Left colon (tissue), 2 donors: ENCODE results near the gene SYNPR. TPM values are rescaled to one million over a fixed set of nuclear protein-coding genes. Genes with fewer than 3 reads are reported as not detected.
A peak's percentile ranks its signal among the peaks of the same experiment; 100 is the strongest.

ENCODE experiments used
- ATAC-seq: fragments of 200-7000 bp; cut with Tn5 transposase; one replicate; pipeline ENCODE4 v1.9.1; 2020; ENCODE audit warnings: mild to moderate bottlenecking, moderate library complexity
- DNase-seq, 2 donors: peaks; one replicate each; pipeline ENCODE4 v3.0.0-alpha.2; 2020
- intact Hi-C, 2 donors: fragments of 100-400 bp; cut with DNase I in 1 of 2; cut with micrococcal nuclease in 1 of 2; formaldehyde crosslinking; loops; one replicate each; pipeline versions ENCODE4 v1.11.2 to v1.14.0; 2022; cut with DNase I, micrococcal nuclease
- total RNA-seq, 2 donors: library from RNA; stranded (reverse); fragmentation: NEBNext Ultra II Directional; extraction: Animal tissue kit (Norgen Biotek cat#: 25700); gene quantifications; one replicate each; pipeline ENCODE4 v1.2.1, GENCODE V29; 2021
- donor health status: DM: no; HTN: no; CAD: no.
- donor health status: DM: yes; HTN: yes; CAD: no.

SYNPR gene
- total RNA-seq, 2 donors from 2014 or later, result 0.15 TPM; not detected in 1

- intact Hi-C loops, result no loop called here
- no peak for ATAC-seq
- no peak for DNase-seq
These were observed 219.5 kb downstream of the SYNPR start for GRCh38 chr3:63497641-63498040.

- DNase-seq, result peak in 1 of 2 donors; percentile 62
- peak; percentile 97 for ATAC-seq
- intact Hi-C loops, result no loop called here
These were observed 222.1 kb downstream of the SYNPR start for GRCh38 chr3:63500196-63500595.

GRCh38 chr3:63508305-63508704, 230.2 kb downstream of the SYNPR start:
- peak; percentile 93 for ATAC-seq
- intact Hi-C loops, result no loop called here
- peak in 1 of 2 donors; percentile 38 for DNase-seq

DNA sequence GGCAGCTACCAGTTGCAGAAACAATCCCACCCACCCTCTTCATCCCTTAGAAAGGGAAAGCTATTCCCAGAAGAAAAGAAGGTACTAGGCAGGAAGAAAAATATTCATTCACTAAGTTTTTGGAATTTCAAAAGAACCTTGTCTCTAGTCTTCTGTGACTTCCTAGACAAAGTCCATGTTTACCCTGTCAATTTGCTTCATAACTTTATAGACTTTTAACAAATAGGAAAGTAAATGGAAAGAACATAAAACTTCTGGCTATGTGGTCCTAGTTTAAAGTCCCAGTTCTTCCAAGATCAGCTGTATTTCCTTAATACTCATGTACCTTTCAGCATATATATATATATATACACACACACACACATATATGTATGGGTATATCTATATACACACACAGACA, 230.7 kb downstream of the SYNPR start:
- intact Hi-C loops, result no loop called here
- DNase-seq (no peak), ATAC-seq (peak; percentile 85)

GRCh38 chr3:63513791-63514190, 235.7 kb downstream of the SYNPR start:
- ATAC-seq (no peak), DNase-seq (no peak)
- intact Hi-C loops, result no loop called here

DNA sequence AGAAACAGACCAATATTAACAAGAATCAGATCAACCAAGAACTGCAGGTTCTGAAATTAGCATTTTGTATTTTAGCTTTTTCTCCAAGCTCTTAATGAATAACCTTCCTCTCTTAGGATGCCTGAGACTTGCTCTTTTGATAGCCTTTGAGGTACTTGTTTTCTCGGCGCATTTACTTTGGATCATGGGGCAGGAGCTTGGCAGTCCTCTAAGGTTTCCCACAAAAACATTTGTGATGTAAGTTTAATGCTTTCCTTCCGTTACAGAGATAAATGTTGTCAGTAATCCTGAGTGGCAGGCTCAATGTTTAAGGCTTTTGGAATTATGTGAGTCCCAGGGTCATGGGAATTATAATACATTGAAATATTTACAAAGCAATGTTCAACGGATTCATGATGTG, 236.6 kb downstream of the SYNPR start:
- no peak for DNase-seq
- ATAC-seq, result no peak
- intact Hi-C loops, result no loop called here

DNA sequence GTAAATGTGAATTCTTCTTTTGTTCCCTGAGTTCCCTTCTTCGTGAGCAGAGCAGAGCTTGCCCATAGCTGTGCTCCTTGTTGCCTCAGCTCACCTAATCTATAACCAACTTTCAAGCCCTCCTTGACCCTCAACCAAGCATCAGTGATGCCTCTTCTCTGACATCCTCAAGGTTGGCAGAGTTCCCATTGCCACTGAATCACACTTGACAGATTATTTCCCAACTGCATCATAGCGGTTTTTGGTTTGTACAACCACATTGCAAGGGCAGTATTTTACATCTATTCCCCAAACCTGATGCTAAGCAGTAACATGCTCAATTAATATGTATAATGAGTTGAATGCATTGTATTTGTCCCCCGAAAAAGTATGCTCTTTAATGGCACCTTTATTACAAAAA, 241.3 kb downstream of the SYNPR start:
- ATAC-seq (no peak), DNase-seq (no peak)
- intact Hi-C loops, result no loop called here

GRCh38 chr3:63521657-63522056, 243.5 kb downstream of the SYNPR start:
- ATAC-seq, result no peak
- DNase-seq, result no peak
- intact Hi-C loops, result no loop called here

DNA sequence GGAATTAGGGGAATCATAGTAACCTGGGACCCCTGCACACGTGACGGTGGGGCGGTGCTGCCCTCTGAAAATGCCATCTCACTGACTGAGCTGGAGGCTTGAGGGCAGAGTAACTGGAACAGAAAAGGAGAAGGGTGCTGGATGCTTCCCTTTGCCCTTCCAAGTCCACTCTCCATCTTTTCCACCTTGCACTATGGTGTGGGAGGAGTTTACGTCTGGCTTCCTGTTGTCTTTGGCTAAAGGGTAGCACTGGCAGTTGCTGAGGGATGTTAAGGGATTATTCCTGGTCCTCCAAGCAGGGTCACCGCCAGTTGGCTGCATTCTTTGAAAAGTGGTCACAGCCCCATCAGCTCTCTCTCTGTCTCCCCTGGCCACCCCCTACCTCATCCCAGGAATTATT, 245.0 kb downstream of the SYNPR start:
- intact Hi-C loops, result no loop called here
- ATAC-seq (peak; percentile 31), DNase-seq (no peak)

DNA sequence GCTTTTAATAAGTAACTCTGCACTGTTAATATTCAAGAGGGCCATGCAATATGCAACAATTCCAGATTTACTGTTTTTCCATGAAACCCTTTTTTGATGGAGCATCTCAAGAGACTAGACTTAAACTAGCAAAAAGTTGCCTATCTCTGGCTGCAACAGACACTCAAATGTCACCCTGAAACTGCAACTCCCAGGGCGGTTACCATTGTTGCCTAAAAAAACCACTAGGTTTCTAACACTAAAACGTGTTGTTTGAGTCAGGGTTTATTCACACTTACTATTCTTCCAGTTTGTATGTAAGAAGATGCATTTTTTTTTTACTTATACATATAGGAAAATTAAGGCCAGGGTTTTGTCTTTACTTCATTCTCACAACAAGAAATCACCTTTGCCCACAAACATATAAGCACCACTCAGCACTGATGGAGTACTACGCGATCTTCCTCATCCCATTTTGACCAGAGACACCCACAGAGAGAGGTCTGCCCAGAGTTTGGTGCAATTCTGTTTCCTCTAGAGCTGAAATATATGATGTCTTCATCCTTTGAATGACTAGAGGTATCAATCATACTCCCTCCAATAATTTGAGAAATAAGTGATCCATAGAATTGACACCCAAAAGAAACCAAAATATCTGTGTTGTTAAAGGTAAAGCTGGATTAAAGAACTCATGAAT, 250.4 kb downstream of the SYNPR start:
- intact Hi-C loops, result no loop called here
- DNase-seq (no peak), ATAC-seq (no peak)

GRCh38 chr3:63532521-63532920, 254.4 kb downstream of the SYNPR start:
- intact Hi-C loops, result no loop called here
- ATAC-seq (no peak), DNase-seq (no peak)

GRCh38 chr3:63538919-63539318, 260.8 kb downstream of the SYNPR start:
- DNase-seq (no peak), ATAC-seq (no peak)
- intact Hi-C loops, result no loop called here

GRCh38 chr3:63555767-63556166, 277.7 kb downstream of the SYNPR start:
- intact Hi-C loops, result no loop called here
- DNase-seq (no peak), ATAC-seq (no peak)

GRCh38 chr3:63556401-63556800, 278.3 kb downstream of the SYNPR start:
- DNase-seq (no peak), ATAC-seq (no peak)
- intact Hi-C loops, result no loop called here

DNA sequence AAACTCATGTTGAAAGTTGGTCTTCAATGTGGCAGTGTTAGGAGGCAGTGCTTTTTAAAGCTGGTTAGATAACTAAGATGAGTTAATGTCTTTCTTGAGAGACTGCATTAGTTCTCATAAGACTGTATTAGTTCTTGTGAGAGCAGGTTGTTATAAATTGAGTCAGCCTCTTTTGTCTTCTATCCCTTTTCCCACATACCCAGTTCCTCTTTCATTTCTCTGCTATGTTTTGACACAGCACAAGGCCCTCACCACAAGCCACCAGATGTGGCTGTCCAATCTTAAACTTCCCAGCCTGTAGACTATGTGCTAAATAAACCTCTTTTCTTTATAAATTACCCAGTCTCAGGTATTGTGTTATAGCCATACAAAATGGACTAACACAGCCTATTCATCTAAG, 279.8 kb downstream of the SYNPR start:
- intact Hi-C loops, result no loop called here
- DNase-seq (no peak), ATAC-seq (no peak)

DNA sequence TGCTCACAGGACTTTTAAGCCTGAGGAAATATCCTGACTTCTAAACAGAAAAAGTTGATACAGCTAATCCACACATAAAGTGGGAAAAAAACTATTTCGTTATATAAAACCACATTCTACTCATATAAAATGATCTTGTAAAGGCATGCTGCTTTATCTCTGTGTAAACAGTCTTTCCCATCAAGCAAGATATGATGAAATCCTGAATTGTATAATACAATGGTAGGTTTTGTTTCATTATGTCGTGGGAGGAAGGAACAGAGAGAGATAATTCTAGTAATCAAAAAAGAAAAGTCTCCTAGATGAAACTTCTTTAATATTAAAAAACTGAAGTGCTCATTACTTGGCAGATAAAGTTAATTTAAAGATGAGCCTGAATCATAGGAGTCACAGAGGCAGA, 281.8 kb downstream of the SYNPR start:
- DNase-seq, result no peak
- intact Hi-C loops, result no loop called here
- peak; percentile 93 for ATAC-seq

DNA sequence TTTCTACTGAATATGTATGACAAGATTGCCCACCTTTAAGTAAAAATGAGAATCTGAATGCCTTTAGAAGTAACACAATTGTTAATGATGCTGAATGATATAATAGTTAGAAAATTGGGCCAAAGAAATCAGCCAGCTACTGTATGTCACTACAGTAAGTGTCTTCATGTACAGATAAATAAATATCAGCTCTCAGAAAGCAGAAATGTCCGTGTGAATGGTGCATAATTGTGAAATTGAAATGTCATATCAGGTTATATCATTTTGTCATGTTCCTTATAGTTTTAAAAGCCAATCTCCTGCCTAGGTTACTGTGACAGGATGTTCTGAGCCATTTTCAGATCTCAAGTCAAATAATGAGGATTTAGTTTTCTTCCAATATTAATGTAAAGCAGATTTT, 283.8 kb downstream of the SYNPR start:
- intact Hi-C loops, result no loop called here
- no peak for ATAC-seq
- no peak for DNase-seq

DNA sequence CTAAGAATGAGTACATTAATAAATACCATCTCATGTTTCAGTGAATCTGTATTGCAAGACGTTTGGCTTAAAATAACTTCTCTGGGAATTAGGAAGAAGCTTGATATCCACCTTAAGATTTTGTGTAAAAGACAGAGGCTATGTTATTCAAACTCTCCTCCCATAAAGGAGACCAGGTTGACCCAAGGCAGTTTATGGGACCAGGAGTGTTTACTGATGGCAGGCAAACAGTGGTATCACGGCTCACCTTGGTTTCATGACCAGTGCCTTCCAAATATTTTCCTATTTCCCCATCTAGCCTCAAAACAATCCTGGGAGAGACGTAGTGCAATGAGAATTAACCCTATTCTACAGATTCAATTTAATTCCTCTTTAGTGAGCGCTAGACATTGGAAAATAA, 284.2 kb downstream of the SYNPR start:
- intact Hi-C loops, result no loop called here
- DNase-seq (no peak), ATAC-seq (peak; percentile 63)

GRCh38 chr3:63563572-63563971, 285.5 kb downstream of the SYNPR start:
- no peak for ATAC-seq
- intact Hi-C loops, result no loop called here
- DNase-seq, result no peak

GRCh38 chr3:63565220-63565619, 287.1 kb downstream of the SYNPR start:
- ATAC-seq (peak; percentile 52), DNase-seq (no peak)
- intact Hi-C loops, result no loop called here

DNA sequence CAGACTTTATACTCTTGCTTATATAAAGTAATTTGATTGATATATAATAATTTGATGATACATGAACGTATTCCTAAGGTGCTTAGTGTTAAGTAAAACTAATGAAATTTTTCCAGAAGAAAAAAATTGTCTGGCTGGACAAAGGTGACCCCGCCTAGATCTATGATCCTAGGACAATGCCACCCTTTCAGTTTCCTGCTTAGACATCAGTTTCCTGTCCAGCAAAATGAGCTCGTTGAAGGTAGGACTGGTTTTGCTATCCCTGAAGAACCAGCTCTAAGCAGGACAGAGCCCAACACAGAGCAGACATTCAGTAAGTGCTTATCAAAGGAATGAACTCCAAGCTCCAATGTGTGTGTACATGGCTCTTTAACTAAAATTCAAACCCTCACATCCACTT, 293.6 kb downstream of the SYNPR start:
- intact Hi-C loops, result no loop called here
- peak in 1 of 2 donors; percentile 5 for DNase-seq
- peak; percentile 67 for ATAC-seq
